Stimulated activated CD8-positive, alpha-beta memory T cell treated with anti-CD3 and anti-CD28 coated beads, Interleukin-12 subunit alpha, Interleukin-12 subunit beta, amount 100 ng/mL, for 24 hours (primary cell): ENCODE measurements around the gene SLC39A8.

Experiments
- DNase-seq: peaks from one replicate; pipeline ENCODE4 v3.0.0-alpha.2; 2020; ENCODE audit errors: extremely low read depth

SLC39A8 gene

DNA sequence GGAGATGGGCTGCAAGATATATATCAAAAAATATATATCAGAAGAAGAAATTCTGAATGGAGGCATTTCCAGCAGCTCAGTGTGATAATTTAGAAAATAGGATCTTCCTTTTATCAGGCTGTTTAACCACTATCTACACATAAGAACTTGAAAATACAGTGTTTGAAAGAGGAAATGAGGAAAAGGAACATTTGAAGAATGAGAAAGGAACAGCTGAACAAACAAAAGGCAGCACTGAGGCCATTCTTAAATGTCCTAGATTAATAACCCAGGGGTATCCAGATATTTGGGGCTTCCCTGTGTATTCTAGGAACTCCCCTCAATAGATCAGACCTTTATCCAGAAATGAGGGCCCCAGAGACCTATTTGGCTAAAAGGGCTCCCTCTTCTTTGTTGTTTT is 4.1 kb downstream of the SLC39A8 start:
- no peak for DNase-seq

DNA sequence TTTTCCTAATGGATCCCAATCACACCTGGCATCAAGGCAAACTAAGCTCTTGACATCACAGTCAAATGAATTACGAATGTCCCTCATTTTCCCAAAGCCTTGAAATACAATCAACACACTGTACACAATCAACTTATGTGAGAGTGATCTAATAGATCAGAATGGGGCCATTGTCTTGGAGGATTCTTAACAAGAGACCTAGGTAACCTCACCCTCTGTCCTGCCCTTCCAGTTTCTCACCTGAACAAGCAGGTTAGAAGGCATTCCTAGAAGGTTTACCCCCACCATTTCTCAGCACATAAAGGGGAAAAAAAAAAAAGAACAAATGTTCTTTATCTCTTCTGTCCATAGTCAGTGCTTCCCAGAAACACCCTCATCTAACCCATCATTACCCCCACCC is 6.3 kb downstream of the SLC39A8 start:
- no peak for DNase-seq

DNA sequence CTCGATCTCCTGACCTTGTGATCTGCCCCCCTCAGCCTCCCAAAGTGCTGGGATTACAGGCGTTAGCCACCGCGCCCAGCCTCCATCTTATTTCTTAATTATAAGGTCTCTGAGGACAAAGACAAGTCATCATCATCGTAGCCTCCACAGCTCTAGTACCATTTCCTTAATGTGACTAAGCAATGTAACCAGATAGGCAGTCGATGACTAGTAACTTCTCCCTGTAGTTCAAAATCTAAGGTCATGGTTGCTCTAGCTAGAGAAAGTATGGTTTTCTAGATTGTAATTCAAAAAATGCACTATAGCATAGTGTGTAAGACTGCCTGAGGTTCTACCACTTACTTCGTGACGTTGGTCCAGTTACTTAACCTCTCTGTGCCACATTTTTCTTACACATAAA is 6.9 kb downstream of the SLC39A8 start:
- no peak for DNase-seq

DNA sequence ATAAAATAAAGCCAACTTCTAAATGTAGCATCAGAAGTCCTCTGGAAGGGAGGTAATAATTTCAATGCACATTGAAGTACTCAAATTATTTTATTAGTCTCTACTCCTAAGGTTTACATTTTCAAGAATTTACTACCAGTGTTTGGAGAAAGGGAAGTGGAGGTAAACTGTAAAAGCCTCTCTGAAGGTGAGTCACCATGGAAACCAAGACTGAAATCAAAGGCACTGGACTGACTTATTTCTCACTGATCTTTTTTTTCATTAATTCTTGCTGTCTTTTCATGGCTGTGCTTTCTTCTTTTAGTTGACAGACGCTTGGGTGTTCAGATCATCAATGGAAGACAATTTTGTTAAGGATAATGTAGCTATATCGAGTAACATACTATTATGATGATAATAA is 9.7 kb downstream of the SLC39A8 start:
- no peak for DNase-seq

DNA sequence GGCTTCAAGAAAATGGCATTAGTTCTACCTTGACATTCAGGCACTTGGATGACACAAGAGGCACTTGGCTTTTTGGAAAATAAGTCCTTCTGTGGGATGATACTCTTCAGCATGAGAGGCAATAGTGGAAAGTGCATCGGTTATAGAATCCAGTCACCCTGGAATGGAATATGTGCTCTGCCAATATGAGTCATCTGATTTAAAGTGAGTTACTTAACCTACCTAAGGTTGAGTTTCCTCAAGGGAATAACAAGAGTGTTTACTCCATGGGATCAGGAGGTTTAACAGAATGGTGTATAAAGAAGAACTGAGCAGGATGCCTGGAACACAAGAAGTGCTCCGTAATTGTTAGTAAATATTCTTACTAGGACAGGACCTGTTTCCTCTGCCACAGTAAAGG is 10.7 kb downstream of the SLC39A8 start:
- DNase-seq: no peak

DNA sequence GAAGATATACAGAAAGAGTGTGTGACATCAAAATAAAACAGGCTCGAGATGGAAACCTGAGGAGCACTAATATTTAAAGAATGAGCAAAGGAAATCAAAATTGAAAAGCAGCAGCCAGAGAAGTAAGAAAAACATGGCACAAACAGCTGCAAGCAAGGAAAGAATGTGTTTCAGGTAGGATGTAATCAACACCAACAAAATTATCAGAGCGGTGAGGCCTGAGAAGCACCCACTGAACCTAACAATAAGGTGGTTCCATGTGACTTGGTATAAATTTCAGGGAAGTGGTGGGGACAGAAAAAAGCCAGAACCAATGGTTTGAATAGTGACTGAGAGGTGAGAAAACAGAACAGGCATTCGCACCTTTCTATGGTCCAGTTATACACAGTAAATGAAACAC is 11.5 kb downstream of the SLC39A8 start:
- no peak for DNase-seq

DNA sequence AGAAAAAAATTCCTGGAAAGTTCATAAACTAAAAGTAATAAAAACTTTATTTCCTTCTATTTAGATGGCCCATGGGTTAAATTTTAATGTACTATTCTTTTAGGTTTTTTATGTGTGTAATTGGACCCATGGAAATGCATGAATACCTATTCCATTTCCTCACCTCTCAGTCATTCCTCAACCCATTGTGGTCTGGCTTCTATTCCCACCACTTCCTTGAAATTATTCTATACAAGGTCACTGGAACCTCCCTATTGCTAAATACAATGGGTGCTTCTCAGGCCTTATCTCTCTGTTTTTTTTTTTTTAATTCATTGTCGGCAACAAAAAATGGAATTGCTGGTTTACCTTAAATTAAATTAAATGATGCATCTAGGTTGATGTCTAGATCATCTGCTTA is 17.2 kb downstream of the SLC39A8 start:
- DNase-seq: no peak

DNA sequence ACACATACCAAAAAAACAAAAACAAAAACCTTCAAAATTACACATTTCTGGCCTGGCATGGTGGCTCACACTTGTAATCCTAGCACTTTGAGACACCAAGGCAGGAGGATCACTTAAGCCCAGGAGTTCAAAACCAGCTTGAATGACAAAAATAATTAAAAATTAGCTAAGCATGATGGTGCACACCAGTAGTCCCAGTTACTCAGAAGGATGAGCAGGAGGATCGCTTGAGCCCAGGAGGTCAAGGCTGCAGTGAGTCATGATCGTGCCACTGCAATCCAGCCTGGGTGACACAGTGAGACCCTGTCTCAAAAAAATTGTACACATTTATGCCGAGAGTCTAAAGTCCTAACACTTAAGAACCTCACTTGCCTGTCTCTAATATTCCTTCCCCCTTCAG is 18.3 kb downstream of the SLC39A8 start:
- no peak for DNase-seq

DNA sequence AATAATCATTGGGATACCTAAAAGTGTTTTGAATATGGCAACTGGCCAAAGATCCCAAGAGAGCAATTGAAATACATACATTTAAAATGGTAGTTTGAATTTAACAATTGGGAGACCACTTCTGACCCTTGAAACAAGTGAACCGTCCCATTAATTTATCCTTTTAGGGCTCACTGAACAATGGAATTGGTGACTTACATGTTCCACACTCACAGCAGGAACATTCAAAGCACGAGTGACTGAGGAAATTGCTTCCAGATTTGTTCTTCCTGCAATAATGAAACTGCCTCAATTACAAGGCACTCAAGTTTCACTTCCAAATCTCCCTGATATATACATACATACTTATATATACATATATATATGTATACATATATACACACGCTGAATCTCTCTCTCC is 20.6 kb downstream of the SLC39A8 start:
- DNase-seq: no peak

DNA sequence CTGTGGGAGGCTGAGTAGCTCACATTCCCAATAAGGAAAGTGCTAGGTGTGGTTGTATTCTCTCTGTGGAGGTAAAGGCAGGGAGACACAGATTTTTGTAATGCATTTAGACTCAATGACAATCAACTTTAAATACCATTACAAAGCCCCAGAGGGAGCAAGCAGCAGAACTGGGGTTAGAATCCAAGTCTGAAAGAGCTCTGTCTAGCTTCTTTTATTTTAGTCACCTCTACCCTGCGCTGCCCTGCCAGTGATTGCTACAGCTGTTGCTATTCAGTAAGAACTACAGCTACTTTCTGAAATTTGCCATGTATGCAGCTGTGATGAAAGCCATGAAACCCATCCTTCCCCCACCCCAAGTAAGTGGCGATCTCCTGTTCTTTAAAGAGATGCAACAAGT is 22.5 kb downstream of the SLC39A8 start:
- DNase-seq: no peak

DNA sequence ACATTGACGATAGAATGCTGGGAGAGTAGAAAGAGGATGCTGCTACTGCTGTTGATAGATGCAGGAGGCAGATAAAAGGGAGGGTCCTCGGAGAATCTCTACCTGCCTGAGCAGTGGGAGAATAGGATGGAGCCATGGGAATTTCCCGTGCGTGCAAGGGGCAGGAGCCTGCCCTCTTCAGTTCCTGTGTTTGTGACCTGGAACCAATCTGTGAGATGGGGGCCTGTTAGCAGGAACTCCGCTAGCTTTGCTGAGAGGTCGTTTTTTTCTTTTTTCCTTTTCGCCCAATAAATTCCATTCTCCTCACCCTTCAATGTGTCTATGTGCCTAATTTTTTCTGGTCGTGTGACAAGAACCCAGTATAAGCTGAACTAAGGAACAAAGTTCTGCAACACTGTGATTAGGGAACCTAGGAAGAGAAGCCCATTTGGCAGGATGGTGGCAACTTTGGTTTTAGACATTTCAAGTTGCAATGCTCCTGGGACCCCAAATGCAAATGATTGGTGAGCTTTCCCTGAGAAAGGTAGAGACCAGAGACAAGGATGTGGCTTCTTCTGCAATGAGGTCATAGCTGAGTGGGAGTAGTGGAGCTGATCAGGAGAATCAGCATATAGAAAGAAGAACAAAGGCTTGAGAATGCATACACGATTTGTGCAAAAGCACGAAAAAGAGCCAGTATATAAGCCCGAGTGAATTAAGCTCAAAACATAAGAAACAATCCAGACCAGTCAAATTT is 23.9 kb downstream of the SLC39A8 start:
- DNase-seq: no peak

DNA sequence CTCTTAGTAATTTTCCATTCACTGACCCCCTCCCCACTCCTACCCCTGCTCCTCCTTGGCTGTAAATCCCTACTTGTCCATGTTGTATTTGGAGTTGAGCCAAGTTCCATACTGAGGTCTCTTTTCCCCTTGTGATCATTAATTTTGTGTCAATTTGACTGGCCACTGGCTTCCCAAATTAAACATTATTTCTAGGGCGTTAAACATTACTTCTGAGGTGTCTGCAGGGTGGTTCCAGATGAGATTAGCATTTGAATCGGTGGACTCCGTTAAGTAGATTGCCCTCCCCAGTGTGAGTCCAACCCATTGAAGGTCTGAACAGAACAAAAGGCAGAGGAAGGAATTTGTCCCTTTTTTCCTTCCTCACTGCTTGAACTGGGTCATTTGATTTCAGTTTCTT is 25.7 kb downstream of the SLC39A8 start:
- DNase-seq: no peak

DNA sequence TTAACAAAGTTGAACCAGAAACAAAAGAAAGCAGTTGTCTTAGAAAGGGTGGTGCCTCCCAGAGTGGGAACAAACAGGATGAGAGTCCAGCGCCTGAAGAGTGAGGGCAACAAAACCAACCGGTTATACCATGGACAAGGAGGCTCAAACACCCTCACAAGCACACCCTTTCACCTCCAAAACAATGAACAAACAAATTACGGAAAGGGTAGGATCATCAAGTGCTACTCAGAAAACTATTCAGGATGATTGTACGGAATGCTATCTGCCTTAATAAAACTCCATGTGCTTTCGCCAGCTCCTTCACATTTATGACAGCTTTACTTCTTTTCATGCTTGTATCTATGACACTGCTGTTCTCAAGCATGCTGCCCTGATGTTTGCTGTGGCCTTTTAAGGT is 26.8 kb downstream of the SLC39A8 start:
- DNase-seq: no peak

DNA sequence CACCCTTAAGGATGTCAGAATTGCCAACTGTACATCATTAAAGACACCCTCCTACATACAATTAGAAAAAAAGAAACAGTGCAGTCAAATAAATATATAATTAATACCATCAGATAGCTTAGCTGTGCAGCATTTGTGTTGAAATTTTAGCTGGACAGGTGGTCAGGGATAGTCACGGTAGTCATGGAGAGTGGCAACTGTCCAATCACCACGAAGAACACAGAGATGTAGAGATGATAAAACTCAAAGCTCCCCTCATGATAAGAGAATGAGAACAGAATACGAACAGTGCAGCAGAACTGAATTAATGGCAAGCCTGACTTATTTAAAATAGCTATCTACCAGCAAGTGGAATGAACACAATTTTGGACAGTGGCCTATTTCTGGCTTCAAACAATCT is 27.2 kb downstream of the SLC39A8 start:
- DNase-seq: no peak

DNA sequence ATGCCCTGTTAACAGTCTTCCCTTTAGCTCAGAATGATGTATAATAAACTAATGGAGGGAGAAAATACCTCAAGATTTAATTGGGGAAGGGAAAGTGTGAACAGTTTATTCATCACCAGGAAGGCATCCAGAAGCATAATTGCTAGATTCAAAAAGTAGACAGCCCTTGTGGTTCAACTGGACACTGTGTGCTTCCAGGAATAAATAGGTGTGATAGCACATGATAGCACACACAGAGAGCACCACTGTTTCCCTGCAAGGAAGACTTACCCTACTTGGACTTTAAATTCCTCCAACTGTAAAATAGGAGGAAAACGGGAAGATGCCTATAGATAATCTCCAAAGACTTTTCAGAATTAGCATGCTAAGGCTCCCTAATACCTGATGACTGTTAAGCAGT is 27.8 kb downstream of the SLC39A8 start:
- DNase-seq: no peak

DNA sequence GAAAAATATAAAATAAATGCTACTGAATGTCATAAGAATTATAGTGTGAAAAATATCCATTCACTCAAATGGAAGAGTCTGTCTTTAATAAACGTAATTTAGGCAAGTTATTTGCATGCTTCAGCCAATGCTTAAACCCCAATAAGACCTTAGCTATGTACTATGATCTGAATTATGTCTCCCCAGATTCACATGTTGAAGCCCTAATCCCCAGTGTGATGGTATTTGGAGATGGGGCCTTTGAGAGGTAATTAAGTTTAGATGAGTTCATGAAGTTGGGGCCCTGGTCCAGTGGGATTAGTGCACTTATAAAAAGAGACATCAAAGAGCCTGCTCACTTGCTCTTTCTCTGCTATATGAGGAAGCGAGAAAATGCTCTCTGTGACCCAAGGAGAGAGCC is 28.7 kb downstream of the SLC39A8 start:
- DNase-seq: no peak

DNA sequence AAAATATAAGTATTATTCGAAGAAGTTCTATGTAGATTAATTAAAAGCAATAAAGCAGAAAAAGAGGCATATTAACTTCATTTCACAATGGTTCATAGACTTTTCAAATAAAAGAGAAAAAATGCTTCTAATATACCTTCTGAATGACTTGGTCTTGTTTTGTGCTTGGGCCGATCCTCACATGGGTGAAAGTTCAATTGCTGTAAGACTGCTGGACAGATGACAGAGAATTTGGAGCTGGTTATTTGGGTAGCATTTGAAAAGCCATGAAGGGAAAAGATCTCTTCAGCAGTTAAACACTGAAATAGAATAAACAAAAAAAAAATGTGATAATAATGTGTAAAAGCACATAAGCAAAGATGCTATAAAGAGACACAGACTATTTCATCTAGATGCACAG is 29.8 kb downstream of the SLC39A8 start:
- DNase-seq: no peak

DNA sequence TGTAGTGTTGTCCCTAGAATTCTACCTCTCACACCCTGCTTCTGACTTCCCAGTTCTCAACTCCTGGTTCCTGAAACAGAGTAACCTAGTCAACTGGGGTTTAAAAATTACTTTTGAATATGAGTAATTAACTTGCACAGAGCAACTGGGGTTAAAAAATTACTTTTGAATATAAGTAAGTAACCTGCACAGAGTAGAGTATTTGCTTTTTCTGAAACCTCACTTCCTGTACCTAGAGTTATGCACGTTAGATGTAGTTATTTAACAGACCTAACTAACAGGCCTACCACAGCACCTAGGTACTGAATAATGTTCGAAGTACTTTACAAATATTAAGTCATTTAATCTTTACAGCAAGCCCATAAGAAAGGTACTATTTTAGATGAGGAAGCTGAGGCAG is 32.9 kb downstream of the SLC39A8 start:
- no peak for DNase-seq

DNA sequence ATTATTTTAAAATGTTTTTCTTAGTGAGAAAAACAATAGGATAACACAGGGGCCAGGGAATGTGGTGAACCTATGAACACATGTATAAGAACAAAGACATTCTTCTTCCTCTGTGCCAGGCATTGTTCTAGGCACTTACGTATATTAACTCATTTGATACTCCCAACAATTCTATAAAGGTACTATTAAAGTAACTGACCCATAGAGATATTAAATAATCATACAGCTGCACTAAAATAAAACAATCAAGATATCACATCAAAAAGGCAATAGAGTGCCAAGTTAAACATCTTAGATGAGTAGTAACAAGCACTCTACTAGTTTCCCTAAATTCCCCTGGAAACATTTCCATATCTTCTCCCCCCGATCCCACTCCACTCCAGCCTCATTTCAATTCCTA is 33.4 kb downstream of the SLC39A8 start:
- no peak for DNase-seq

DNA sequence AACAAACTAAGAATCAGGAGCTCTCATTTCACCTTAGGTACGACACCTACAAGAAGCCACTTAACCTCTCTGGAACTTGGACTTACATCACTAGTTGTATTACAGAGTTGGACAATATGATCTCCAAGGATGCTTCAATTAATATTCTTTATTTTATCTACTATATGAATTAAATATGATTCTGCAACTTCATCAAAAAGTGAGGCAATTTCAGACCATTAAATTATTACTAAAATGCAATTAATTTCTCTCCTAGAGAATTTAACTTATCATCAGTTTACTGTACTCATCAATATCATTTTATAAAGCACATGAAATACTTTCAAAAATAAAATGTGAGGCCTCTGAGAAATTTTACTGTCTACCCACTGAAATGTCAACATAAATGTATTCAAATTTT is 33.9 kb downstream of the SLC39A8 start:
- no peak for DNase-seq

DNA sequence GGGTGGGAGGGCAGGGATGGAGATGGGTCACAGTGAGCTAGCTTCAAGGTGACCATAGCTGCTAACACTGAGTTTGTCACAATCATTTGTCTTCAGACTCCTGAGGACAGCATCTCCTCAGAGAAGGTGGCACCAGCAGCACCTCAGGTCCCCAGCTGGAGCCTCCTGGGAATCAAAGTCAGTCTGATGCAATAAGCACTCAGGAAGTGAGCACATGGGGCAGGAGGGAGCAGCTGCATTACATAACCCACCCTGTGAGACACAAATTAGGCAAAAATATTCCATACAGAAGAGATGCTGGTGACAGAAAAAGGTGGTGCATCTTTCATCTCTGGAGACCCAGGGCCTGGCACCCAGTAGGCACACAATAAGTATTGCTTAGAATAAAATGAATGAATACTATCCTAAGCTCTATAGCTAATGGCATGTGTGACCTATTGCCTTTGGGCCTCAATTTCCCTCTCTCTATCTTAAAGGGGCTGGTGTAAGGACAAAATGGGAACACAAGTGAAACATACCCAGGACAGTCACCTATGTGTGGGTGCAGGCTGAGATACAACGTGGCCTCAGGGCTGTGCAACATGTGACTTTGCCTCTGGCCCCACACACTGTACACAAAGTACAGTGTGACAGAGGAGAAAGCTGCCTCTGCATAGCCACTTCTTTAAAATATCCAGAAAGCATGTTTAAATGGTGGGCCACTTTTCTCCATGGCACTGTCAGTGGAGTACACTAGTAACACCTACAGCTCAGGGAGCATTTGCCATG is 37.1 kb downstream of the SLC39A8 start:
- DNase-seq: no peak

DNA sequence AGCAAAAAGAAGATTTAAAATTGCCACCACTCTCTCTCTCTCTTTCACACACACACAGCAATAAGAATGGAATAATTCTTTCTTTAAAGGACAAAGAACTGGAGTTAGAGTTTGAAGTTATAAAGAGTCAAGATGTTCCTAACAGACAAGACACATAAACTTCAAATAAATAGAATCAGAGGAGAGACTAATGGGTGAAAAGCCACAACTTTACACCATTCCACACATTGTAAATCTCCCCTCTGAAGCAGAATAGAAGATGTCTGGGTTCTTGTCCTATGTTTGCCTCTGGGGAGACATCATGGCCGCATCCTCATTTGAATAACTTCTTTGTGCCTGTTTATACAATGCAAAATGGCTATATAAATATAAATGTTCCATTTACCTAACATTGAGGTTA is 39.6 kb downstream of the SLC39A8 start:
- DNase-seq: no peak

DNA sequence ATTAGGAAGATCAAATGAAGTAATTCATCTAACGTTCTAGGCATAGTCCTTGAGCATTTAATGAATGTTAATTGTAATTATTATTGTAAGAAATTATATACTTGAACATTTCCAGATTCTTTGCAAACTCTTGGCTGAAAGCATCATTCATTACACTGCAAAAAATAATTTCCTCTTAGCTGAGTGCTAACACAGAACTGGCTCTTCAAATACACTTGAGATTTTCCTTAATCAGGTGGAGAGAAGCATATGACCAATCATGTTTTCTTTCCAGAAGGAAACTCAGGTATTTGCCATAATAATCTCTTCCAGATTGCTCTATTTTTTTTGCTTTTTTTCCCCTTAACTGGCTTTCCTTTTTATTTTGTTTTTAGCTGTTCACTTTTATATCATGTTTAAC is 42.5 kb downstream of the SLC39A8 start:
- DNase-seq: no peak

DNA sequence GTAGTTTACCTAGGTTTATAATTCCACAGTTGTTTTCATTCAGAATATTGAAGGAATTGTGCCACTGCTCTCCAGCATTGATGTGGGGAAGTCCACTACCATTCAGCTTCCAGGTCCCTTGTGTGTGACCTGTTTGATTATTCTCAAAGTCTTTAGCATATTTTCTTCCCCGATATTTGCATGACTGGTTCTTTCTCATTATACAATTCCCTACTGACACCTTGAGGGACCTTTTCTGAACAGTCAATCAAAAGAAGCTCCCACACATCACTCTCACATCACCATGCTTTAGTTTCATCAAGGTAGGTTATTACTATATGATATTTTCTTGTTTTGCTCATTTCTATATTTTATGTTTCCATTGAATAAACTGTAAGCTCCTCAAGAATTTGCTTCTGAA is 44.1 kb downstream of the SLC39A8 start:
- no peak for DNase-seq
